ENCODE data around the gene TBRG4. TPM values are rescaled to one million over a fixed set of nuclear protein-coding genes. Genes with fewer than 3 reads are reported as not detected.

TBRG4 gene
- polyA plus RNA-seq, 1 donor from 2014 or later: 52.8 TPM

DNA sequence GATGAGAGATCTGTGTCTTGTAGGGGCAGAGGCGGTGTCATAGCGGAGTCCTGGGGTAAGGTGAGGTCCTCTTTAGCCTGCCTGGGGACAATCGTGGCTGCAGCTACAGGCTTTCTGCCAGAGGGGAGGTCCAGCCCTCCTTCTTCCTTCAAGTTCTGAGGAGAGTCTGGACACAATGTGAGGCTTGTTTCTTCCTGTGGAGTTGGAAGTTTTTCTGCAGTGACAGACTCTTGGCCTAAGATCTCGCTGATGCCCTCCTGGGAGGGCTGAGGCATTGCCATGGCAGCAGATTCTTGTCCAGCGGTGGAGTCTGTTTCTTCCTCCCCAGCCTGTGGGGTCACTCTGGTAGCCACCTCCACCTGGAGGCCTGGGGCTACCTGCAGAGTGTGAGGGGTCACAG is 27.2 kb downstream of the TBRG4 start:
- Histone ChIP-seq H3K9me2 (ENCODE audit: insufficient read depth, low read length) (no peaks in the 10 kb centered on the region), H3K36me3 (ENCODE audit: insufficient read depth, low read length) (no peaks in the 10 kb centered on the region), H3K9me3 (ENCODE audit: low read length) (no peaks in the 10 kb centered on the region), H3K79me2 (replicated peaks; ENCODE audit: insufficient read depth, low read length) (peaks cover 26% of the 10 kb centered on the region), H3K9ac (ENCODE audit: low read length) (no peak overlapping the region), H3F3A (ENCODE audit: insufficient read depth, low read length, poor library complexity, severe bottlenecking) (no peaks in the 10 kb centered on the region), H2AFZ (ENCODE audit: low read depth, low read length) (no peak overlapping the region), H3K27ac (ENCODE audit: low read length) (no peak overlapping the region), H3K27me3 (ENCODE audit: insufficient read depth, low read depth, low read length) (no peaks in the 10 kb centered on the region), H3K4me3 (ENCODE audit: low read length) (no peak overlapping the region), H4K20me1 (ENCODE audit: insufficient read depth) (no peaks in the 10 kb centered on the region), H3K4me2 (ENCODE audit: low read length) (no peak overlapping the region)
- TF ChIP-seq POLR2AphosphoS5 (IDR thresholded peaks at IDR 0.05) (no peak), TAF1 (IDR thresholded peaks at IDR 0.05; ENCODE audit: low read depth) (no peak), EZH2 (IDR thresholded peaks at IDR 0.05; ENCODE audit: borderline replicate concordance, insufficient read depth, low read length, poor library complexity, severe bottlenecking) (no peak)
- TF ChIP-seq, protein P1, sequence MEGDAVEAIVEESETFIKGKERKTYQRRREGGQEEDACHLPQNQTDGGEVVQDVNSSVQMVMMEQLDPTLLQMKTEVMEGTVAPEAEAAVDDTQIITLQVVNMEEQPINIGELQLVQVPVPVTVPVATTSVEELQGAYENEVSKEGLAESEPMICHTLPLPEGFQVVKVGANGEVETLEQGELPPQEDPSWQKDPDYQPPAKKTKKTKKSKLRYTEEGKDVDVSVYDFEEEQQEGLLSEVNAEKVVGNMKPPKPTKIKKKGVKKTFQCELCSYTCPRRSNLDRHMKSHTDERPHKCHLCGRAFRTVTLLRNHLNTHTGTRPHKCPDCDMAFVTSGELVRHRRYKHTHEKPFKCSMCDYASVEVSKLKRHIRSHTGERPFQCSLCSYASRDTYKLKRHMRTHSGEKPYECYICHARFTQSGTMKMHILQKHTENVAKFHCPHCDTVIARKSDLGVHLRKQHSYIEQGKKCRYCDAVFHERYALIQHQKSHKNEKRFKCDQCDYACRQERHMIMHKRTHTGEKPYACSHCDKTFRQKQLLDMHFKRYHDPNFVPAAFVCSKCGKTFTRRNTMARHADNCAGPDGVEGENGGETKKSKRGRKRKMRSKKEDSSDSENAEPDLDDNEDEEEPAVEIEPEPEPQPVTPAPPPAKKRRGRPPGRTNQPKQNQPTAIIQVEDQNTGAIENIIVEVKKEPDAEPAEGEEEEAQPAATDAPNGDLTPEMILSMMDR (IDR thresholded peaks at IDR 0.05; ENCODE audit: poor library complexity, severe bottlenecking): no peak

DNA sequence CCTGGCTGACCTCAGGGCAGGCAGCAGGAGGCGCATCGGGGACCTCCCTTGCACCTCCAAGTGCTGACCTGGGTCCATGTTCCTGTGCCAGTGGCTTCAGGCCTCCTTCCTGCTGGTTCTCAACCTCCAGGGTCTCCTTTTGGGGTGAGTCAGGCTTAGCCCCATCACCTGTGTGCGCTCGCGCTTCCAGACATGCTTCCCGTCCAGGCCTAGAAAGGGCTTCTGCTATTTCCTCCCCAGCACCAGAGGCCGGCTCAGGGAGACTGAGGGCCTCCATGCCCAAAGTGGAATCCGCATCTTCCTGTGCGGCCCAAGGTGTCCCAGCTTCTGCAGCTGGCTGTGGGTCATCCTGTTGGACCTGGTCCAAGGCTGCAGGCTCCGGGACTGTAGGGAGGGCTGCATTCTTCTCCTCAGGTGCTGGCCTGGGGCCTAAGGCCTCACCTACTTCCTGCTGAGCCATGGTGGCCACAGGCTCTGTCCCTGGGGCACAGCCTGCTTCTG is 28.6 kb downstream of the TBRG4 start:
- Histone ChIP-seq H3K9me3 (ENCODE audit: low read length) (no peaks in the 10 kb centered on the region), H3F3A (ENCODE audit: insufficient read depth, low read length, poor library complexity, severe bottlenecking) (no peaks in the 10 kb centered on the region), H3K27me3 (ENCODE audit: insufficient read depth, low read depth, low read length) (no peaks in the 10 kb centered on the region), H3K27ac (ENCODE audit: low read length) (no peak overlapping the region), H3K9ac (ENCODE audit: low read length) (no peak overlapping the region), H2AFZ (ENCODE audit: low read depth, low read length) (no peak overlapping the region), H3K9me2 (ENCODE audit: insufficient read depth, low read length) (no peaks in the 10 kb centered on the region), H3K4me3 (ENCODE audit: low read length) (no peak overlapping the region), H4K20me1 (ENCODE audit: insufficient read depth) (no peaks in the 10 kb centered on the region), H3K36me3 (ENCODE audit: insufficient read depth, low read length) (peaks cover under 1% of the 10 kb centered on the region), H3K79me2 (replicated peaks; ENCODE audit: insufficient read depth, low read length) (peaks cover 15% of the 10 kb centered on the region), H3K4me2 (ENCODE audit: low read length) (no peak overlapping the region)
- TF ChIP-seq TAF1 (IDR thresholded peaks at IDR 0.05; ENCODE audit: low read depth) (no peak), EP300 (conservative IDR thresholded peaks at IDR 0.05; ENCODE audit: poor library complexity, severe bottlenecking) (no peak), POLR2AphosphoS5 (IDR thresholded peaks at IDR 0.05) (no peak), SMC3 (conservative IDR thresholded peaks at IDR 0.05; ENCODE audit: poor library complexity) (no peak), MXI1 (conservative IDR thresholded peaks at IDR 0.05; ENCODE audit: poor library complexity, severe bottlenecking) (no peak), EZH2 (IDR thresholded peaks at IDR 0.05; ENCODE audit: borderline replicate concordance, insufficient read depth, low read length, poor library complexity, severe bottlenecking) (no peak), RAD21 (conservative IDR thresholded peaks at IDR 0.05) (no peak)
- TF ChIP-seq, protein P1 (IDR thresholded peaks at IDR 0.05; ENCODE audit: poor library complexity, severe bottlenecking): no peak
